ENCODE results near the gene MAPKAP1.
"Not testable (repeated sequence)": the region's sequence is repeated elsewhere in the genome, so short reads cannot be mapped to it uniquely, and the experiment has no call there.

MAPKAP1 gene

DNA sequence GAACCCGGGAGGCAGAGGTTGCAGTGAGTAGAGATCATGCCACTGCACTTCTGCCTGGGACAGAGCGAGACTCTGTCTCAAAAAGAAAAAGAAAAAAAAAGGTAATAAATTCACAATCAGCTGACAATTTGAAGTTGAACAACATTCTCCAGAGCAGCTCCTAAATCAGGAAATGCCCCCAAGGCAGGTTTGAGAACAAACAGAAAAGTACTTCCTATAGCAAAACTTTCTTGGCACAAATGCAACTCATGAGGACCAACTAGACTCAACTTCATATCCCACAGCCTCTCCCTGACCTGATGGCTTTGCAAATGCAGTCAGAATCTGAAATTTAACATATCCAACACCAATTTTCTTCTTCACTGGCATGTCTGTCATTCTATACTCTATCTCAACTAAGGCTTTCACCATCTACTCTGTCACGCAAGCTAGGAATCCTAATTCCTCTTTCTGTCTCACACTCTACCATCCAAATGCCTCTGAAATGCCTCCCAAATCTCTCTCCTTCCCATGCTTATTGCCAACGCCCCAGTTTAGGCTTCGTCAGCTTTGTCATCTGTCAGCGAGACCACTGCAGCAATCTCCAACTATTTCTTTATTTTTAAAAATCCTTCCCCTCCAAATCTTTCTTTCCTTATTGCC is 113.3 kb downstream of the MAPKAP1 start:
- no peak for DNase-seq

DNA sequence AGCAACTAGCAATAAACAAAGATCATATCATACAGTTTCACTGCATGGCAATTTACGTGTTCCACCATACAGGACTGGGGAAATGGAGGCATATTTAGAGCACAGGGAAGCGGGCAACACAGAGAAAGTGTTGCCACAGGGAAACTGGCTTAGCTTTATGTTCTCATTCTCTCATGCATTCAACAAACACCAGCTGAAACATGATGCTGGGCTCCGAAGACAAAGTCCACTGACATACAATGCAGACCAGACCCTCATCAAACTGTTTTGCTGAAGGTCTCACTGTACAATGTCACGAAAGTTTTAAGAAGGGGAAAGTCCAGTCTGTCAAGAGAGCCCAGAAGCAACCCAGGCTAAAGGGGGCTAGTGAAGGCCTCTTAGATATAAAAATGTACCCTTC is 115.1 kb downstream of the MAPKAP1 start:
- DNase-seq: no peak

DNA sequence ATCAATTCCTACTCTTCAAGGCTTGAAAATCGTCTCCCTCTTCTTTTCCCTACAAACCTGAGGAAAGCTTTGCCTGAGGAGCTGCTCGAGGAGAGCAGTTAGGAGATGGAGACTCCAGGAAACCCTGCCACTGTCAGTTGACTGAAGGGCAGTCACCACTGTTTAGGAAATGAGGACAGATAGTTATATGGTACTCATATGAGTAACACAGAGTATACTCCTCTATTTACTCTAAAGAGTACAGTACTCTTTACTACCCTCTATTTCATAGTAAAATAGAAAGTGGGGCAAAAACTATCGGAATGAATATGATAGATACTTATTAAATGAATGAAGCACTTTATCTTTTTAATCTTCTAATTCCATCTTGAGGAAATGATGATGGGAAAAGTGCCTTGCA is 115.8 kb downstream of the MAPKAP1 start:
- no peak for DNase-seq

DNA sequence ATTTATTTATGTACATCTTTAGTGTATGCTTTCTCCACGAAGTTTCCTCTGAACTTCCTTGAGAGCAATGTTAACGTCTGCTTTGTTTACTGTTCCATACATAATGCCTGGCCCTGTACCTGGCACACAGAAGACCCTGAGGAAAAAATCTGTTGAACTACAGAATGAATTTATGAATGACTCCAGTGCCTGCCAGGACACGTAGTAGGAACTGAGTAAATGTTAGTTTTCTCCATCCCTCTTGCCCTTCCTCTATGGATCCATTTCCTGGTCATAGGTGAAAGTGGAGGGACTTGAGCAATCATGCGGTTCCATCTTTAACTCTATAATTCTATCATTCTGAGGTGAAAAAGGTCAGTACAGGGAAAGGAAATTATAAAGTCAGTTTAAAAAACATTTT is 117.7 kb downstream of the MAPKAP1 start:
- no peak for DNase-seq

GRCh38 chr9:125587819-125588460 is 119.1 kb downstream of the MAPKAP1 start:
- DNase-seq: no peak

DNA sequence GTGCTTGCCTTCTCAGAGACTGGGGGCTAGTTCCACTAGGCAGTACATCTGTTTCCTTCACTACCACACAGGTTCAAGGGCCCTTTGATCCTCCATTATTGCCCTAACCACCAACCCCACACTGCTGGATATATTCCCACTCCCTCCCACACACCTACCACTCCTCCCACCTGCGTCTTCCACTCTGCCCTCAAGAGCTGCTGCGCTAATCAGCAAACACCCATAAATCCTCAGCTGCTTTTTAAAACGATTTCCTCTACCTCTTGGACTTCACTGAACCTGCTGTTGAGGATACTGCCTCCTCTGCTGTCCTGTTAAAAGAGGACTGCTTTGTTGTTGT is 120.9 kb downstream of the MAPKAP1 start:
- DNase-seq: no peak

DNA sequence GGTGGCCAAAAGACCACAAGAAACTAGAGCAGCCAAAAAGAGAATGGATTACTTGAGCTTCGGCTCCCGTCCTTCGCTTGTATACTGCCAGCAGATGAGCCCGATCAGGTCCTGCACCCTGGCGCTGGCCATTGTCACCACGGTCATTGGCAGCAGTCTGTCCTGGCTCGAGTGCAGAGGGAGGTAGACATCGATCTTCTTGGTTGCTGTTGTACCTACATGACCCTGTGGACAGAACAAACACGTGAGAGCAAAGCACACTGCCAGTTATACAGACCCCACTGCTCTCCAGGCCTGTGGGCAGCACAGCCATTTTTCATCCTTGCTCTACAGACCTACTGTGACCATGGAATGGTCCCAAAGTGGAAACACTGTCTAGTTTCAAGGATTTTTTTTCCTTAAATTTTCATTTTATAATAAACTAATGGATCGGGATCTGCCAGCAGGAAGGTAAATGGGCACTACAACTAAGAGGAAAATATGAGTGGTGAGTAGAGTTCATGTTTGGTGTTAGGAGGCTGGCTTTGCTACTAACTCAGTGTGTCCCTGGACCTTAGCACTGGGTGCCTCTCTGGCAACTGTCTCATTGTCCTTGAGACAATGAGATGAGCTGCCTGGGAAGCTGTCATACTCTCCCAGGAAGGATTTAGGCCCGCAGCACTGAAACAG is 121.4 kb downstream of the MAPKAP1 start:
- no peak for DNase-seq

GRCh38 chr9:125580701-125581286 is 126.2 kb downstream of the MAPKAP1 start:
- no peak for DNase-seq

DNA sequence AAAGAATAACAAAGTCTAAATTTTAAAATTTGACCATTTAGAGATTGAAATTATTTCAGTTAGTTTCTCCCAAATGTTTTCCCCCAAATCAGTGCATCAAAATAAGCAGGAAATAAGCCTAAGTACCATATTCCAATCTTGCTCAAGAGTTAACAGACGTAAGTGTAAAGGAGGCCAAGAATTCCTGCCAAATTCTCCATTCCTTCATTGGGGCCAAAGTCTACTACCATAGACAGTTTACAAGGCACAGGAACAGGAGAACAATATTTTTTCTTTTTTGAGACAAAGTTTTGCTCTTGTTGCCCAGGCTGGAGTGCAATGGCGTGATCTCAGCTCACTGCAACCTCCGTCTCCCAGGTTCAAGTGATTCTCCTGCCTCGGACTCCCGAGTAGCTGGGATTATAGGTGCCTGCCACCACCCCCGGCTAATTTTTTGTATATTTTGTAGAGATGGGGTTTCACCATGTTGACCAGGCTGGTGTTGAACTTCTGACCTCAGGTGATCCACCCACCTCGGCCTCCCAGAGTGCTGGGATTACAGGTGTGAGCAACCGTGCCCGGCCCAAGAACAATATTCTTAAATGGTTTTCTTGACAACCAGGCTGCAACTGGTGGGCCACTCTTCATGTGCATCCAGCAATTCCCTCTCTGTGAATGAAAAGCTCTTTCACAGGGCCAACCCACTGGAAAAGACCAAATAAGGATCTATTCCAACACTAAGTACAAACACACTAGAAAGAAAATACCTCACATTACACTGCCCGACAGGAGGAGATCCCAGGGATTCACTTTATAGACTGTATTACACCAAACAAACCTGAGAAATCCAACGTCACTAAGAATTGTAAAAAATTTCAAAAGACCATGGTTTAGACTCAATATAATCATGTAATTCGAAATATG is 127.7 kb downstream of the MAPKAP1 start:
- no peak for DNase-seq

- no peak for DNase-seq
Measured at GRCh38 chr9:125574126-125574877, 132.7 kb downstream of the MAPKAP1 start.

GRCh38 chr9:125572461-125572860 is 134.5 kb downstream of the MAPKAP1 start:
- not testable (repeated sequence) for DNase-seq

- DNase-seq: not testable (repeated sequence)
Measured at GRCh38 chr9:125571824-125572223, 135.2 kb downstream of the MAPKAP1 start.

DNA sequence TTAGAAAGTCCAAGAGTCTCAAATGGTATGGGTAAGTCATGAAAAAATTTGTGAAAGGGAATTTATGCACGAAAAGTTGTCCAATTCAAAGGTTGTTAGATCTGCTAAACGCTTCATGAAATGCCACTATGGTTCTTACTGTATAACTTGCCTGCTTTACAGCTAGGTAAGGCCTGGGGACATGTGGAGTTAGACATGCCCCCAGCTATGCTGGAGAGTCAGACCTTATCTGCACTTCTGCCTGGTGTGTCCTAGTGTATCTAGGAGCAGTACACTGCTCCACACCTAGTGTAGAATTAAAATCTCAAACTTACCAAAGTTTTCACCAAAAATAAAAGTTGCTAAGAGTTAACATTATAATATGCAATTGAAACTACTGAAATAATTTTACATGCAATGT is 136.8 kb downstream of the MAPKAP1 start:
- DNase-seq: no peak

DNA sequence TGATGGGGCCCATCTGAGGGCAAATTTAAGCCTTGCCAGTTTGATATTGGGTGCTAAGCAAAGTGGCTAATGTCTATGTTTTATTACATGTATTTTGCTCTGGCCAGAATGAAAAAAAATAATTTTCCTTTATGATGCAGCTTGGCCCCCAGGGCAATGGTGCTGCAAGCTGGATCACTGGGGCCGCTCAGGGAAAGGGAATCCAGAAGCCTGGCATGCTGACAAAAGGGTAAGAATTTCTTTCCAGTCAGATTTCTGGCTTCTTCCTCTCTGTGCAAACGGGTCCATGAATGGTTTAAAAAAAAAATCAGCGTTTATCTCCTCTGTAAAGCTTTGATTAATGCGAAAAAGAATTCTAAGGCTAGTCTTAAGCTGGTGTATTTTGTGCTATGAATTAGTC is 138.4 kb downstream of the MAPKAP1 start:
- no peak for DNase-seq

DNA sequence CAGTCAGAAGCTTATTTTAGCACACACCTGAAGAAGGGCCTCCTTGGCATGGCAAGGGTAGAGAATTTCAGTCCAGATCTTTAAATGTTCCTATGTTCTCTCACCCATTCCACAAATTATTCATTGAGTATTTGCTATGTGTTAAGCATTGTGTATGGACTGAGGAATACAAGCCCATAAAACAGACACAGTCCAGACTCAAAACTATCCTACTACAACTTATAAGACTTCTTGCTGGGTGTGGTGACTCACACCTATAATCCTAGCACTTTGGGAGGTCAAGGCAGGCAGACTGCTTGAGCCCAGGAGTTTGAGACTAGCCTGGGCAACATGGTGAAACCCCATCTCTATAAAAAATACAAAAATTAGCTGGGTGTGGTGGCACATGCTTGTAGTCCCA is 141.0 kb downstream of the MAPKAP1 start:
- DNase-seq: not testable (repeated sequence)

GRCh38 chr9:125565126-125565525 is 141.9 kb downstream of the MAPKAP1 start:
- DNase-seq: no peak

DNA sequence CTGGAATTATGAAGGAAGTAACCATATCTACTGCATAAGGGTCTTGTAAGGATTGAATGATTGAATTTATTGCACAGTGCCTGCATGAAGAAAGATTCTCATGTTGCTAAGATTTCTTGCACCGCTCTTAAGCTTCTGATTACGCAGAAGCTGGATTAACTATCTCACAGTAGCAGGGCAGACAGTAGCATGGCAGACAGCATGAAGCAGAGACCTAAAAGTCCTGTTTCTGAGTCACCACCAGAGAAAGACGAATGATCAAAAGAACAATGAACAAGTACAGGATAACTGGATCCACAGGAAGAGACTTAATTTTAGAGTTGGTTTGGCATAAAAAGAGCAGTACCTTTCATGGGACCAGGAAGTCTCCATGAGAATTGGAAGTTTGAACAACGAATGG is 142.4 kb downstream of the MAPKAP1 start:
- DNase-seq: no peak

GRCh38 chr9:125561509-125562148 is 145.4 kb downstream of the MAPKAP1 start:
- DNase-seq: no peak

- no peak for DNase-seq
Measured at GRCh38 chr9:125559894-125560293, 147.1 kb downstream of the MAPKAP1 start.

DNA sequence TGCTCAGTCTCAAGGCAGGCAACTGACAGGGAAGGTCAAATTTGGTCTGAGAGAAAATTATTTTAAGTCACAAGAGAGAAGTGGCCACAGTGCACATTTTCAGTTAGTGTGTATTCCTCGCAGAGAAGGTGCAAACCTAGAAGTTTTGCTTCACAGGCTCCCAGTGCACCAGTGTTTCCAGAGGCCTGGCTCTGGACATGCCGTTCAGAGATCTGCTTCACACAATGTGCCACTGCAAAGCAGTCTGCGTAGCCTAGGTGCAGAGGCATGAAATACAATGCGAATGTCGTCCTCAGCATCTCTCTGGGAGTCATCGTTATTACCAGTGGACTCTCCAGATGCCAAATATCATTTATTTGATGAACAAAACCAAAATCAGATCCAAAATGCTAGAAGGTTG is 147.8 kb downstream of the MAPKAP1 start:
- DNase-seq: no peak

DNA sequence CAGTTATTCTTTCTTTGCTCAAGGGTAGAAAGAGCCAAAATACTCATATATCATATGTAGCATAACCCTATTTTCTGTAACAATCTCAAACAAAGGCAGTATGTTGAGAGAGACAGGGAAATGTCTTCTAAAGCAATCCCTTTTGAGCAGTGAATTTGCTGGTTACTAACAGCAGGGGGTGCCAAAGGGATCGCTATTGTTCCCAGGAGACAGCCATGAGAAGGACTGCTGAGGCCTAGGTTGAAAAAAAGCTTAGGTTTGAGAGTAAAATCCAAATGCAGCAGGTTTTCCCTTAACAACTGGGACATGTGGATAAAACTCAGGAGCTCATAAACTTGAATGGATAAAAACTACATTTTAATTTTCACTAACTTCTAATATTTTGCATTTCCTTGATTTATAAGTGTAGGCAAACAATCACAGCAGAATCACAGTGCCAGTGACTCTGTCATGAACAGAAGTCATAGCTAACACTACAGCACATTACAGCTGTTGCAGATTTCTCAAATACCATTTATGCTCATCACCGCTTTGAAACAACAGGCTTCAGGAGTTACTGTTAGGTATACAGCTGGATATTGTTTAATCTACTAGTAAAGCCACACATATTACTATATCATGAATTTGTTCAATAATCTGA is 148.4 kb downstream of the MAPKAP1 start:
- DNase-seq: peak; percentile 68 to 82
